GM18505 (cell line): Measurements from ENCODE around the gene PLCG2.
A peak's percentile ranks its signal among the peaks of the same experiment; 100 is the strongest.

Experiments used
- ATAC-seq: cut with Tn5 transposase; IDR thresholded peaks from one replicate; pipeline ENCODE4 v1.9.1; 2021; ENCODE audit not compliant: unreplicated experiment
- POLR2A ChIP-seq: IDR thresholded peaks from 4 replicates; pipeline ENCODE4 v1.6.1; 2011; ENCODE audit warnings: borderline replicate concordance; ENCODE audit not compliant: insufficient read depth, insufficient read length; ENCODE audit errors: extremely low read depth

The PLCG2 gene

GRCh38 chr16:81804134-81804610 lies 25.1 kb downstream of the PLCG2 start:
- ATAC-seq = no peak
- TF ChIP-seq POLR2A = no peak

- ATAC-seq = no peak
- TF ChIP-seq POLR2A = no peak
Observed at GRCh38 chr16:81806696-81807095, 27.6 kb downstream of the PLCG2 start.

- TF ChIP-seq POLR2A = no peak
- ATAC-seq = no peak
Observed at GRCh38 chr16:81807767-81808358, 28.8 kb downstream of the PLCG2 start.

GRCh38 chr16:81808933-81809480 lies 29.9 kb downstream of the PLCG2 start:
- ATAC-seq = peak; percentile 73
- peak; percentile 54 for TF ChIP-seq POLR2A

- ATAC-seq = no peak
- TF ChIP-seq POLR2A = no peak
Observed at GRCh38 chr16:81809567-81809966, 30.5 kb downstream of the PLCG2 start.

- ATAC-seq = no peak
- no peak for TF ChIP-seq POLR2A
Observed at GRCh38 chr16:81810361-81810760, 31.3 kb downstream of the PLCG2 start.

- TF ChIP-seq POLR2A = peak; percentile 50
- no peak for ATAC-seq
Observed at GRCh38 chr16:81810894-81811538, 31.9 kb downstream of the PLCG2 start.

GRCh38 chr16:81813648-81814047 lies 34.6 kb downstream of the PLCG2 start:
- no peak for ATAC-seq

GRCh38 chr16:81814751-81815428 lies 35.8 kb downstream of the PLCG2 start:
- TF ChIP-seq POLR2A = no peak
- no peak for ATAC-seq

More at GRCh38 chr16:81813648-81814047, 34.6 kb downstream of the PLCG2 start:
- TF ChIP-seq POLR2A = no peak

- no peak for TF ChIP-seq POLR2A
- ATAC-seq = no peak
Observed at GRCh38 chr16:81815429-81815766, 36.3 kb downstream of the PLCG2 start.

- no peak for ATAC-seq
- TF ChIP-seq POLR2A = no peak
Observed at GRCh38 chr16:81816351-81816750, 37.3 kb downstream of the PLCG2 start.

GRCh38 chr16:81816793-81817210 lies 37.7 kb downstream of the PLCG2 start:
- no peak for ATAC-seq
- TF ChIP-seq POLR2A = no peak

- TF ChIP-seq POLR2A = no peak
- ATAC-seq = no peak
Observed at GRCh38 chr16:81817296-81817695, 38.2 kb downstream of the PLCG2 start.
